ENCODE data around the gene ARHGAP45.

The ARHGAP45 gene

DNA sequence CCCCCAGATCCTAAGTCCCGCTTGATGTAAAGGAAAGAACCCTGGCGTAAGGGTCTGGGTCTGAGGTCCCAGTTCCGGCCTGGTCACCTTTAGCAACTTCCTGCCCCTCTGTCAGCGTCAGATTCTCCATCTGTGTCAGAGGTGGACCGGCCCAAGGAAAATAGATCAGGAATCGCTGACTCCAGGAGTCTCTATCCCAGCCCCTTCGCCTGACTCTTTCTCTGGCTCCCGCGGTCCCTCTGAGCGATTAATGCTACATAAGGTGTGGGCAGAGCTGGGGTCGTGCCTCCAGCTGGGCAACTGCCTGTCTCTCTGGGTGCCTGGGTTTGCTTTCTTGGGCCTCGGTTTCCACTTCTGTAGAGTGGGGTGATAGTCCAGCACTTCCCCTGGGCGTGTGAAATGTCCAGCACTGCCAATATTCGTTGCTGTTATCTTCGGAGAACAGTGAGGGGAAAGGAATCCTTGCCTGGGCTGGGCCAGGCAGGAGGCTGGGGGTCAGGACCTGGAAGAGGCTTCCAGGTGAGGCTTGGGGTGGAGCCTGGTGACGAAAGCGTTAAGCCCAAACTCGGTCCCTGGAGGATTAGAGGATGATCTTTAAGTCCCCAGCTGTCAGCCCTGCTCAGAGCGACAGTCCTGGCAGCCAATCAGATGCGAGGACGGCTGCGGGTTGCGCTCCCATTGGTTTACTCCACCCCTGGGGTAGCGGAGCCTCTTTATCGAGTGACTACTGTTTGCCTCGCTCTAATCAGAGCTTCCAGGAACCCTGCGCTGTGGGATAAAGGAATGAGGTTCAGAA, 26.3 kb upstream of the ARHGAP45 start:
- peak; percentile 93 for DNase-seq

DNA sequence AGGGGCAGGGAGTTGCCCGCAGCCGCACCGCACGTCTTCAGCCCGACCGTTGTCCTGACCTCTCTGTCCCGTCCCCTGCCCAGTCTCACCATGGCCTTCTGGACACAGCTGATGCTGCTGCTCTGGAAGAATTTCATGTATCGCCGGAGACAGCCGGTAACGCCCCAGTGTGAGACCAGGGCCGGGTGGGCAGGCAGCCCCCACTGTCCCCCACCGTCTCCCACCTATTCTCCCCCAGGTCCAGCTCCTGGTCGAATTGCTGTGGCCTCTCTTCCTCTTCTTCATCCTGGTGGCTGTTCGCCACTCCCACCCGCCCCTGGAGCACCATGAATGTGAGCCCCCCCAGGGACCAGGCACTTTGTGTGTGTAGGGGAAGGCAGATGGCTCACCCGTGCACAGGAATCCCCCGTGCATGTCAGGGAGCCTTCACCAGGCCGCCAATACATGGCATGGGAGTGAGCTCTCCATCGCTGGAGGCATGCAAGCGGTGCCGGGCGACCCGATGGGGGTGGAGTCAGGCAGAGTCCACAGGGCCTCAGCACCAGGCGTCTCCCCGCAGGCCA, 25.6 kb upstream of the ARHGAP45 start:
- no peak for DNase-seq

DNA sequence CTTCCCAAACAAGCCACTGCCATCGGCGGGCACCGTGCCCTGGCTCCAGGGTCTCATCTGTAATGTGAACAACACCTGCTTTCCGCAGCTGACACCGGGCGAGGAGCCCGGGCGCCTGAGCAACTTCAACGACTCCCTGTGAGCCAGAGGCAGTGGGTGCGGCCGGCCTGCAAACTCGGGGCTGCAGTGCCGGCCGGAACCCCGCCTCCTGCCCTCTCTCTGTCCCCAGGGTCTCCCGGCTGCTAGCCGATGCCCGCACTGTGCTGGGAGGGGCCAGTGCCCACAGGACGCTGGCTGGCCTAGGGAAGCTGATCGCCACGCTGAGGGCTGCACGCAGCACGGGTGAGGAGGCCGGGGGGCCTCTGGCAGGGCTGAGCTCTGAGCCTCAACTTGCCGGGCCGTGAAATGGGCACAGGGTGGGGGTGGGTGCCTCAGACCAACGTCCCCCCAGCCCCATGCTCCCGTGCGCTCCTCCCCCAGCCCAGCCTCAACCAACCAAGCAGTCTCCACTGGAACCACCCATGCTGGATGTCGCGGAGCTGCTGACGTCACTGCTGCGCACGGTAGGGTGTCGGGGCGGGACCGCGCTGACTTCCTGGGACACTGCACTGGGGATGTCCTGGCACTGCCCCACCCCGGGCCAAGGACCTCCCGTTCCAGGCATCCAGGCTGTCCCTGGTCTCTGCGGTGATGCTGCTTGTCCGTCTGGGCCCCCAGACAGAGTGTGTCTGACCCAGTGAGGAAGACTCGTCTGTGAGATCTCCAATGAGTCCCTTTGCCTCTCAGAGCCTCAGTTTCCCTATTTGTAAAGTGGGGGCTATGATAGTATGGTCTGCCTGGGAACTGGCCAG, 24.9 kb upstream of the ARHGAP45 start:
- DNase-seq: peak; percentile 74

DNA sequence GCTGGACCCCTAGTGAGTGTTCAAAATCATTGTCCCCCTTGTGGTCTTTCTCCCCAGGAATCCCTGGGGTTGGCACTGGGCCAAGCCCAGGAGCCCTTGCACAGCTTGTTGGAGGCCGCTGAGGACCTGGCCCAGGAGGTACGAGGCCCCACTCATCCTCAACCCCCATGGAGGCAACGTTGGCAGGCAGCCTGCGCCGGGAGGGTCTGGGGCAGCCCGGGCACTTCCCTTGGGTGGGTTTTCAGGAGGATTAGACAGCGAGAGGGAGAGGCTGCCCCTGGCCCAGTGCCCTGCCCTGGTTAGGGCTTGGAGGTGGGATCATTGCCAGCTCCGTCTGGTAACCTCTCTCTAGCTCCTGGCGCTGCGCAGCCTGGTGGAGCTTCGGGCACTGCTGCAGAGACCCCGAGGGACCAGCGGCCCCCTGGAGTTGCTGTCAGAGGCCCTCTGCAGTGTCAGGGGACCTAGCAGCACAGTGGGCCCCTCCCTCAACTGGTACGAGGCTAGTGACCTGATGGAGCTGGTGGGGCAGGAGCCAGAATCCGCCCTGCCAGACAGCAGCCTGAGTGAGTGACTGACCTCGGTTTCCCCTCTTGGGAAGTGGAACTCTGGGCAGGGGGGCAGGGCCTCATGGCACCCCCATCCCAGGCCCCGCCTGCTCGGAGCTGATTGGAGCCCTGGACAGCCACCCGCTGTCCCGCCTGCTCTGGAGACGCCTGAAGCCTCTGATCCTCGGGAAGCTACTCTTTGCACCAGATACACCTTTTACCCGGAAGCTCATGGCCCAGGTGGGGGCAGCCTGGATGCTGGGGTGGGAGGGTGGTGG, 24.1 kb upstream of the ARHGAP45 start:
- no peak for DNase-seq

DNA sequence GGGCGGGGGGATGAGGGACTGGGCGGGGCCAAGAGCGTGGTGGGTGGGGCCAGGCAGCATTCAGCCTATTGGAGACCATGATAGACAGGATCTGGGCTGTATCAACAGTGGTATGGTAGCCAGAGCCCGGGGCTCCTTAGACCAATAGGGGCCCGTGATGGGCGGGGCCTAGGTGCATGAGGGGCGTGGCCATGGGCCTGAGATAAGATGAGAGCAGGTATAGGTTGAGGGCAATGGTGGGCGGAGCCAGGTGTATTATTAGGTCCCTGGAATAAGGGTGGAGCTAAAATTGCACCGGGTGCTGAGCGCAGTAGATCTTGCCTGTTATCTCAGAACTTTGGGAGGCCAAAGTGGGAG, 21.7 kb upstream of the ARHGAP45 start:
- DNase-seq: peak; percentile 56

DNA sequence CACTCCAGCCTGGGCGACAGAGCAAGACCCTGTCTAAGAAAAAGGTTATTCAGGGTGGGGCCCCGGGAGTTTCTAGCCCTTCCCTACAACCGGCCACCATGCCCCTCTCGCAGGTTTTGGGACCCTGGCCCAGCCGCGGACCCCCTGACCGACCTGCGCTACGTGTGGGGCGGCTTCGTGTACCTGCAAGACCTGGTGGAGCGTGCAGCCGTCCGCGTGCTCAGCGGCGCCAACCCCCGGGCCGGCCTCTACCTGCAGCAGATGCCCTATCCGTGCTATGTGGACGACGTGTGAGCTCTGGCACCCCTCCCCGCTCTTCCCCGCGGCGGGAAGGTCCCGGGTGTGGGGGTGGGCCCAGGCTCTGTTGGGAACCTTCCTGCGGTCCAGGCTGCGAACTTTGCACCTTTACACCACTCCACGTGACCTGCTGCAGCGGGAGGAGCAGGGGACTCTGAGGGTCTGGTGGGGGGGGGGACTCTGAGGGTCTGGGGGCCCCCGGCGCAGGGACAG, 20.8 kb upstream of the ARHGAP45 start:
- no peak for DNase-seq

DNA sequence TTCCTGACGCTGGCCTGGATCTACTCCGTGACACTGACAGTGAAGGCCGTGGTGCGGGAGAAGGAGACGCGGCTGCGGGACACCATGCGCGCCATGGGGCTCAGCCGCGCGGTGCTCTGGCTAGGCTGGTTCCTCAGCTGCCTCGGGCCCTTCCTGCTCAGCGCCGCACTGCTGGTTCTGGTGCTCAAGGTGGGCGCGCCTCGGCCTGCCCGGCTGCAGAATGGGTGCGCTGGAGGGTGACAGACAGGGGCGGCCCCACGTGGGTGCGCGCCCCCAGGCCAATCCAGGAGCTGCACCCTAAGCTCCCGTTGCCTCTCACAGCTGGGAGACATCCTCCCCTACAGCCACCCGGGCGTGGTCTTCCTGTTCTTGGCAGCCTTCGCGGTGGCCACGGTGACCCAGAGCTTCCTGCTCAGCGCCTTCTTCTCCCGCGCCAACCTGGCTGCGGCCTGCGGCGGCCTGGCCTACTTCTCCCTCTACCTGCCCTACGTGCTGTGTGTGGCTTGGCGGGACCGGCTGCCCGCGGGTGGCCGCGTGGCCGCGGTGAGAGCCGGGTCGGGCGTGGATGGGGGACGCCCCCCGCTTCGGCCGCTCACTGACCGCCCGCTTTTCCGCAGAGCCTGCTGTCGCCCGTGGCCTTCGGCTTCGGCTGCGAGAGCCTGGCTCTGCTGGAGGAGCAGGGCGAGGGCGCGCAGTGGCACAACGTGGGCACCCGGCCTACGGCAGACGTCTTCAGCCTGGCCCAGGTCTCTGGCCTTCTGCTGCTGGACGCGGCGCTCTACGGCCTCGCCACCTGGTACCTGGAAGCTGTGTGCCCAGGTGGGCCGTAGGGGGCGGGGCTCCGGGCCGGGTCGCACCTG, 19.9 kb upstream of the ARHGAP45 start:
- no peak for DNase-seq

DNA sequence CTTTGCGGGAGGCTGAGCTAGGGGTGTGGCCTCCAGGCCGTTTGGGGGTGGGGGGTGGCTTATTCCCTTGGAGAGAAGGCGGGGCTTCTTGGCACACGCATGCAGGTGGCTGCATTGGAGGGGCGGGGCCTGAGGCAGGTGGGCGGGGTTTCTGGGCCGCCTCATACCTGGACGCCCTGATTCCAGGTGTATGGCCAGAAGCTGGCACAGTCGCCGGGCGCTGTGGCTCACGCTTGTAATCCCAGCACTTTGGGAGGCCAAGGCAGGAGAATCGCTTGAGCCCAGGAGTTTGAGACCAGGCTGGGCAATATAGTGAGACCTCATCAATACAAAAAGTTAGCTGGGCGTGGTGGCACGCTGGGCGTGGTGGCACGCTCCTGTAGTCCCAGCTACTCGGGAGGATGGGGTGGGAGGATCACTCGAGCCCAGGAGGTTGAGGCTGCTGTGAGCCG, 19.2 kb upstream of the ARHGAP45 start:
- DNase-seq: no peak

DNA sequence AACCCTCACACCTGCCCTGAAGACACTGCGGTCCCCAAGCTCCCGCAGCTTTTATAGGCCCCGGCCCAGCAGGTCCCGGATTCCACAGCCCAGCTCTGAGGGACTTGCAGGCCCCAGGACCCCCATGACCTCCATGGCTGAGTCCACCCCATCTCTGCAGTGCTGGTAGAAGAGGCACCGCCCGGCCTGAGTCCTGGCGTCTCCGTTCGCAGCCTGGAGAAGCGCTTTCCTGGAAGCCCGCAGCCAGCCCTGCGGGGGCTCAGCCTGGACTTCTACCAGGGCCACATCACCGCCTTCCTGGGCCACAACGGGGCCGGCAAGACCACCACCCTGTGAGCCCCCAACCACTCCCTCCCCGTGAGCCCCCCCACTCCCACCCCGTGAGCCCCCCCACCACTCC, 17.9 kb upstream of the ARHGAP45 start:
- no peak for DNase-seq

DNA sequence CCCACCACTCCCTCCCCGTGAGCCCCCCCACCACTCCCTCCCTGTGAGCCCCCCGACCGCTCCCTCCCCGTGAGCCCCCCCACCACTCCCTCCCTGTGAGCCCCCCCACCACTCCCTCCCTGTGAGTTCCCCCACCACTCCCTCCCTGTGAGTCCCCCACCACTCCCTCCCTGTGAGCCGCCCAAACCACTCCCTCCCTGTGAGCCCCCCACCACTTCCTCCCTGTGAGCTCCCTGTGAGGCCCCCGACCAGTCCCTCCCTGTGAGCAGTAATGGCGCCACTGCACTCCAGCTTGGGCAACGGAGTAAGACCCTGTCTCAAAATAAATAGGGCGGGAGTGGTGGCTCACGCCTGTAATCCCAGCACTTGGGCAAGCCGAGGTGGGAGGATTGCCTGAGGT, 17.2 kb upstream of the ARHGAP45 start:
- DNase-seq: no peak

DNA sequence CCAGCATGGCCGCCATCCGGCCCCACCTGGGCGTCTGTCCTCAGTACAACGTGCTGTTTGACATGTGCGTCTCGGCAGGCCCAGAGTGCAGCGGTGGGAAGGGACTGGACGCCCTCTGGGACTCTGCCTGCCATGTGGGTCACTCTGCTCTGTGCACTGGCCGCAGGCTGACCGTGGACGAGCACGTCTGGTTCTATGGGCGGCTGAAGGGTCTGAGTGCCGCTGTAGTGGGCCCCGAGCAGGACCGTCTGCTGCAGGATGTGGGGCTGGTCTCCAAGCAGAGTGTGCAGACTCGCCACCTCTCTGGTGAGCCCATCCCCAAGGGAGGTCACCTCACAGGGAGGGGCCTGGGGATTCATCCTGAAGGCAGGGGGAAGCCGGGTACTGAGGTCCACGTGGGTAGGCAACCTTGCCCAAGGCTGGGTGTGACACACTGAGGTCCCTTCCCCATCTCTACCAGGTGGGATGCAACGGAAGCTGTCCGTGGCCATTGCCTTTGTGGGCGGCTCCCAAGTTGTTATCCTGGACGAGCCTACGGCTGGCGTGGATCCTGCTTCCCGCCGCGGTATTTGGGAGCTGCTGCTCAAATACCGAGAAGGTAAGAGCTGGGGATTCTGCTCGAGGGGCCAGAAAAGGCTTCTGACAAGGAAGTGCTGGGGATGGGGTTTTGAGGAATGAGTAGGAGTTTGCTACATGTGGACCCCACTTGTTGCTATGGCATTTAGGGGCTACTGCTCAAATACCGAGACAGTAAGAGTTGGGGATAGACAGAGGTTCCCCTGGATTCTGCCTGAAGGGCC, 15.8 kb upstream of the ARHGAP45 start:
- DNase-seq: no peak

DNA sequence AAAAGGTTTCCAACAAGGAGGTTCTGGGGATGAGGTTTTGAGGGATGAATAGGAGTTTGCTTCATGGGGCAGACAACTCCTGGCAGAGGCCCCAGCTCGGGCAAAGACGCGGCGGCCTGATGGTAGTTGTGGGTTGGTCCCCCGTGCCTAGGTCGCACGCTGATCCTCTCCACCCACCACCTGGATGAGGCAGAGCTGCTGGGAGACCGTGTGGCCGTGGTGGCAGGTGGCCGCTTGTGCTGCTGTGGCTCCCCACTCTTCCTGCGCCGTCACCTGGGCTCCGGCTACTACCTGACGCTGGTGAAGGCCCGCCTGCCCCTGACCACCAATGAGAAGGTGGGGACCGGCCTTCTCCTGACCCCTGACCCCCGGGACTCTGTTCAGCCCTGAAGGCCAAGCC, 15.2 kb upstream of the ARHGAP45 start:
- DNase-seq: no peak

DNA sequence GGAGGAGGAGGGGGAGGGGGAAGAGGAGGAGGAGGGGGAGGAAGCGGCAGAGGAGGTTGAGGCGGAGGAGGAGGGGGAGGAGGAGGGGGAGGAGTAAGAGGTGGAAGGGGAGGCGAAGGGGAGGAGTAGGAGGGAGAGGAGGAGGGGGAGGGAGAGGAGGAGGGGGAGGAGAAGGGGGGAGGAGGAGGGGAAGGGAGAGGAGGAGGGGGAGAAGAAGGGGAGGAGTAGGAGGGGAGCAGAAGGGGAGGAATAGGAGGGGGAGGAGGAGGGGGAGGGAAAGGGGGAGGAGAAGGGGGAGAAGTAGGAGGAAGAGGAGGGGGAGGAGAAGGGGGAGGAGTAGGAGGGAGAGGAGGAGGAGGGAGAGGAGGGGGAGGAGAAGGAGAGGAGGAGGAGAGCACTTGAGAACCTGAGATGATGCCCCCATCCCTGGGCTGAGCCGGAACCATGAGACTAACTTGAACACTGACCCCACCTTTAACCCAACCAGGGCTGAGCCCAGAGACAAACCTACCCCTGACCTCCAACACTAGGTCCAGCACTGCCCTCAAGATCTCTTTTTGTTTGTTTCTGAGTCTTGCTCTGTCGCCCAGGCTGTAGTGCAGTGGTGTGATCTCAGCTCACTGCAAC, 14.5 kb upstream of the ARHGAP45 start:
- no peak for DNase-seq

DNA sequence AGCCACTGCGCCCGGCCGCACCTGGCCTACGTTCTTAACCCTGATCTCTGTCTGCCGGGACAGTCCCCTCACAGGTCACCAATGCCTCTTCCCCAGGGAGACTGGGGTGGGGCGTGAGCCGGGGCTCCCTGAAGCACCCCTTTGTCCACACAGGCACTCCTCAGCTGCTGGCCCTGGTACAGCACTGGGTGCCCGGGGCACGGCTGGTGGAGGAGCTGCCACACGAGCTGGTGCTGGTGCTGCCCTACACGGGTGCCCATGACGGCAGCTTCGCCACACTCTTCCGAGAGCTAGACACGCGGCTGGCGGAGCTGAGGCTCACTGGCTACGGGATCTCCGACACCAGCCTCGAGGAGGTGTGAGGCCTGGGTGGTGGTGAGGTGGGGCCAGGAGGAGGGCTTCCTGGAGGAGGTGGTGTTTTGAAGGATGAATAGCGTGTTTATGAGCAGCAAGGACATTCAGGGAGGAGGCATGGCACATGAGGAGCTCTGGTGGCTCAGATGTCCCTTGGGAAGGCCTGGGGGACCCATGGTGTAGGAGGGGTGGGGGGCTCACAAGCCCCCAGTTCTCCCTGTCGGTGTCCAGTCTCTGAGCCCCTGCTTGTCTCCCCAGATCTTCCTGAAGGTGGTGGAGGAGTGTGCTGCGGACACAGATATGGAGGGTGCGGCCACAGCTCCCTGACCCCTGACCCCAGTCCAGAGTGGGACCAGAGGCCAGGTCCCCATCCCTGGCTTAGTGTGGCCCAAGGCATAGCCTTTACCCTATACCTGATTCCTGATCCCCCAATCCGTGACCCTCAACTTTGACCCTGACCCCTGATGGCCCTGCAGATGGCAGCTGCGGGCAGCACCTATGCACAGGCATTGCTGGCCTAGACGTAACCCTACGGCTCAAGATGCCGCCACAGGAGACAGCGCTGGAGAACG, 13.5 kb upstream of the ARHGAP45 start:
- DNase-seq: no peak

DNA sequence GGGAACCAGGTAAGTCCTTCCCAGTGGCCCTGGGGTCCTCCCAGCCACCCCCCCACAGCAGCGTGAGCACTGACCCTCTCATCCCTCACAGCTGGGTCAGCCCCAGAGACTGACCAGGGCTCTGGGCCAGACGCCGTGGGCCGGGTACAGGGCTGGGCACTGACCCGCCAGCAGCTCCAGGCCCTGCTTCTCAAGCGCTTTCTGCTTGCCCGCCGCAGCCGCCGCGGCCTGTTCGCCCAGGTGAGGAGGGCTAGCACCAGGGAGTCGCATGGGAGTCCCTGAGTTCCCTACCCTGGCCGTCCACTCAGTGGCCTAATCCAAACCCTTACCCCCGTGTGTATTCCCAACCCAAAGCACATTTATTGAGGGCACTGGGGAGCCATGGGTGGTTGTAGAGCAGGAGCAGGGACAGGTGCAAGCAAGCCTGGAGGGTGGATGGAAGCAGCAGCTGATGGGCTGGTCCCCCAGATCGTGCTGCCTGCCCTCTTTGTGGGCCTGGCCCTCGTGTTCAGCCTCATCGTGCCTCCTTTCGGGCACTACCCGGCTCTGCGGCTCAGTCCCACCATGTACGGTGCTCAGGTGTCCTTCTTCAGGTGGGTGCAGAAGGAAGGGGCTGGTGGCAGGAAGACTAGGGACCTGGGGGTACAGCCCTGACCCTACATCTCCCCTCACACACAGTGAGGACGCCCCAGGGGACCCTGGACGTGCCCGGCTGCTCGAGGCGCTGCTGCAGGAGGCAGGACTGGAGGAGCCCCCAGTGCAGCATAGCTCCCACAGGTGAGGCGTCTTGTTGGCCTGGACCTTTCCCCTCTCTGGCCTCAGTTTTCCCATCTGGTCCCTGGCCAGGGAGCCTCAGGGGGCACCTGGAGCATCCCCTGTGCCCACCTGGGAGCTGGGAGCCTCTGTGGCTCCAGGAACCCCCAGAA, 12.6 kb upstream of the ARHGAP45 start:
- no peak for DNase-seq

DNA sequence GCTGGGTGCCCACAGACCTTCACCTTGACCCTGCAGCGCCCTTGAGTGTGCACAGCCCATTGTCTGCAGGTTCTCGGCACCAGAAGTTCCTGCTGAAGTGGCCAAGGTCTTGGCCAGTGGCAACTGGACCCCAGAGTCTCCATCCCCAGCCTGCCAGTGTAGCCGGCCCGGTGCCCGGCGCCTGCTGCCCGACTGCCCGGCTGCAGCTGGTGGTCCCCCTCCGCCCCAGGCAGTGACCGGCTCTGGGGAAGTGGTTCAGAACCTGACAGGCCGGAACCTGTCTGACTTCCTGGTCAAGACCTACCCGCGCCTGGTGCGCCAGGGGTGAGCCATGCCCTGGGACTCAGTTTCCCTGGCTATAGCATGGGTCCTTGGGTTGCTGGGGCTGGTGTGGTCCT, 11.9 kb upstream of the ARHGAP45 start:
- DNase-seq: no peak

DNA sequence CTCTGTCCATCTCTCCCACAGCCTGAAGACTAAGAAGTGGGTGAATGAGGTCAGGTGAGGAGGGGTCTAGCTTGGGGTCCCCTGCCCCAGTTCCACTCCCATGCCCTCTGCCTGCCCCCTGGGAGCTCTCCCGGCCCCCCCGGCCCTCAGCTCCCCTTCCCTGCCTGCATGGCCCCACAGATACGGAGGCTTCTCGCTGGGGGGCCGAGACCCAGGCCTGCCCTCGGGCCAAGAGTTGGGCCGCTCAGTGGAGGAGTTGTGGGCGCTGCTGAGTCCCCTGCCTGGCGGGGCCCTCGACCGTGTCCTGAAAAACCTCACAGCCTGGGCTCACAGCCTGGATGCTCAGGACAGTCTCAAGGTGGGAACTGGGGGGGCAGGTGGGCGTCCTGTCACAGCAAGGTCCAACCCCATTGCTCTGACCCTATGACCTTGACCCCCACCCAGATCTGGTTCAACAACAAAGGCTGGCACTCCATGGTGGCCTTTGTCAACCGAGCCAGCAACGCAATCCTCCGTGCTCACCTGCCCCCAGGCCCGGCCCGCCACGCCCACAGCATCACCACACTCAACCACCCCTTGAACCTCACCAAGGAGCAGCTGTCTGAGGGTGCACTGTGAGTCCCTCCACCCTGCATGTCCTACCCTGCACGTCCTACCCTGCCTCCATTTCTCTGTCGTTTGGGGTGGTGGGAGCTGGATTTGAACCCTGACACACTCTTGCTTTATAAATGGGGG, 10.9 kb upstream of the ARHGAP45 start:
- DNase-seq: no peak

All from NCI-H226 (cell line).